HepG2 (cell line): ENCODE results near the gene ATP8B1. TPM values are rescaled to one million over a fixed set of nuclear protein-coding genes. Genes with fewer than 3 reads are reported as not detected.

Experiments
- ATAC-seq: fragments of 200-7000 bp; cut with Tn5 transposase; 3 replicates; pipeline ENCODE4 v1.9.1; 2020; ENCODE audit warnings: mild to moderate bottlenecking, moderate library complexity
- BruUV-seq: library from RNA; stranded (reverse); fragments of 400-500 nt; replicated peaks from 2 replicates; lab custom pipeline; 2021; lab: Mats Ljungman, UMichigan
- CTCF ChIA-PET: fragments of 300-600 bp; formaldehyde crosslinking; extraction: SDS; loops from one replicate; lab custom pipeline; 2021; ENCODE audit warnings: low total read pairs, inconsistent platforms, low intra/inter-chr PET ratio; lab: Yijun Ruan, JAX
- POLR2A ChIA-PET: fragments of 350-600 bp; sonication (Branson Sonifier 250); formaldehyde crosslinking; loops from one replicate; lab custom pipeline; 2020; ENCODE audit warnings: antibody characterized with exemption, inconsistent platforms; lab: Yijun Ruan, JAX
- DNase-seq: peaks from one replicate; pipeline ENCODE4 v3.0.0-alpha.2; 2015; ENCODE audit warnings: low spot score
- FAIRE-seq: peaks from 3 replicates; lab custom pipeline; 2011; peaks lifted over from hg19 to GRCh38; lab: Jason Lieb, UNC
- H2AFZ ChIP-seq: one replicate; pipeline ENCODE4 v1.6.1; 2011; ENCODE audit warnings: low read length, inconsistent platforms
- H3K27ac ChIP-seq: fragments of 300-600 bp; 3 replicates; pipeline ENCODE4 v1.8.0; 2011; ENCODE audit warnings: mixed run types, mild to moderate bottlenecking, mixed read lengths, low read length, inconsistent platforms; ENCODE audit not compliant: insufficient read depth; ENCODE audit errors: extremely low read length
- H3K27me3 ChIP-seq, 2 experiments: fragments of 200-600 bp in 1 of 2; 2 replicates in 1 of 2; 3 replicates in 1 of 2; pipeline versions ENCODE4 v1.6.0 to v1.8.0; 2011; ENCODE audit warnings: low read length in 2 of 2, mild to moderate bottlenecking in 2 of 2, moderate library complexity in 2 of 2, inconsistent platforms in 1 of 2; ENCODE audit not compliant: insufficient read depth in 2 of 2, control insufficient read depth in 1 of 2
- H3K36me3 ChIP-seq, 2 experiments: fragments of 200-600 bp in 1 of 2; replicated peaks in 1 of 2; 2 replicates in 1 of 2; 3 replicates in 1 of 2; pipeline versions ENCODE4 v1.5.1 to v1.8.0; 2011; ENCODE audit warnings: low read length in 2 of 2, inconsistent platforms in 1 of 2; ENCODE audit not compliant: insufficient read depth in 2 of 2, control insufficient read depth in 1 of 2
- H3K4me1 ChIP-seq: 2 replicates; pipeline ENCODE4 v1.5.1; 2012; ENCODE audit warnings: low read length, inconsistent platforms; ENCODE audit not compliant: insufficient read depth
- H3K4me2 ChIP-seq: 2 replicates; pipeline ENCODE4 v1.6.0; 2011; ENCODE audit warnings: low read depth, low read length, inconsistent platforms
- H3K4me3 ChIP-seq, 3 experiments: fragments of 200-600 bp in 1 of 3; sonication (generic), shearing (Covaris generic) in 1 of 3; replicated peaks in 1 of 3; 2 replicates each; pipeline ENCODE4 v1.5.1; 2011 to 2016; ENCODE audit warnings: low read length in 3 of 3, inconsistent platforms in 2 of 3, low read depth in 2 of 3, mild to moderate bottlenecking in 2 of 3, control low read depth in 1 of 3, mixed read lengths in 1 of 3; ENCODE audit not compliant: insufficient read depth in 1 of 3
- H3K79me2 ChIP-seq: one replicate; pipeline ENCODE4 v1.6.1; 2011; ENCODE audit warnings: low read length, inconsistent platforms; ENCODE audit not compliant: insufficient read depth
- H3K9ac ChIP-seq: 2 replicates; pipeline ENCODE4 v1.6.0; 2011; ENCODE audit warnings: mild to moderate bottlenecking, low read depth, low read length, inconsistent platforms; ENCODE audit not compliant: insufficient read depth
- H3K9me3 ChIP-seq: 2 replicates; pipeline ENCODE4 v1.5.1; 2012; ENCODE audit warnings: mild to moderate bottlenecking, low read length
- H4K20me1 ChIP-seq: 2 replicates; pipeline ENCODE4 v1.6.0; 2011; ENCODE audit warnings: inconsistent platforms, mild to moderate bottlenecking, low read length, moderate library complexity; ENCODE audit not compliant: insufficient read depth
- ELF1 ChIP-seq: sonication (generic); formaldehyde crosslinking; IDR thresholded peaks from 2 replicates; pipeline ENCODE4 v1.4.0; 2020; ENCODE audit warnings: missing genetic modification reagents
- ESRRA ChIP-seq: sonication (generic); formaldehyde crosslinking; IDR thresholded peaks from 2 replicates; pipeline ENCODE4 v1.5.1; 2020; ENCODE audit warnings: mild to moderate bottlenecking, low read depth, missing genetic modification reagents
- HHEX ChIP-seq: IDR thresholded peaks from 2 replicates; pipeline ENCODE4 v1.6.1; 2016; ENCODE audit warnings: control low read depth
- MAFF ChIP-seq: IDR thresholded peaks from 2 replicates; pipeline ENCODE4 v1.6.1; 2011; ENCODE audit warnings: low read depth, low read length, improper control_type of control experiment
- MBD4 ChIP-seq: IDR thresholded peaks from 2 replicates; pipeline ENCODE4 v1.6.1; 2012; ENCODE audit warnings: low read length, inconsistent platforms, borderline replicate concordance
- SRSF9 ChIP-seq: fragments of 200-400 bp; formaldehyde crosslinking; IDR thresholded peaks from 2 replicates; pipeline ENCODE4 v1.6.1; 2018; ENCODE audit warnings: borderline replicate concordance, mild to moderate bottlenecking, low read depth, low read length; ENCODE audit not compliant: insufficient read depth, poor library complexity, severe bottlenecking
- ZNF816 ChIP-seq: sonication (generic); formaldehyde crosslinking; IDR thresholded peaks from 2 replicates; pipeline ENCODE4 v1.8.0; 2022; ENCODE audit warnings: missing genetic modification reagents, mild to moderate bottlenecking, borderline replicate concordance
- WGBS: methylation state at CpG from one replicate; pipeline ENCODE4 v1.1.6; 2017; ENCODE audit warnings: low lambda C conversion rate; 5-methylcytosine and 5-hydroxymethylcytosine counted together
- in situ Hi-C: cut with HindIII; loops from 2 replicates; pipeline ENCODE4 v1.10.0; 2017; ENCODE audit warnings: low pct_unique_long_range_greater_than_20kb; ENCODE audit not compliant: extremely low pct_ligation_motif_present
- intact Hi-C: fragments of 100-400 bp; cut with micrococcal nuclease; formaldehyde crosslinking; loops from one replicate; pipeline ENCODE4 v1.10.0; 2022; ENCODE audit not compliant: unreplicated experiment
- polyA plus RNA-seq, 8 experiments: library from polyadenylated mRNA; depleted of rRNA in 3 of 8; stranded (reverse) in 7 of 8; unstranded in 1 of 8; fragments of >200 nt; fragmentation: Illumina TruSeq in 4 of 8; extraction: Trizol in 4 of 8; gene quantifications; 2 replicates each; pipeline versions ENCODE4 v1.2.1 to v1.2.3, GENCODE V29; 2011 to 2016; ENCODE audit warnings: low read depth in 4 of 8, missing spikeins in 1 of 8, mixed read lengths in 1 of 8; ENCODE audit not compliant: insufficient read depth in 1 of 8
- total RNA-seq, 5 experiments: library from RNA; depleted of rRNA; stranded (reverse); fragments of >200 nt; fragmentation: Illumina TruSeq; extraction: Trizol; gene quantifications; 2 replicates each; pipeline ENCODE4 v1.2.3, GENCODE V29; 2016; ENCODE audit warnings: low read depth in 1 of 5
- TF ChIP-seq, protein P1 (sequence below): sonication (generic); formaldehyde crosslinking; IDR thresholded peaks from 2 replicates; pipeline ENCODE4 v1.5.0; 2020; ENCODE audit warnings: missing genetic modification reagents
- TF ChIP-seq, protein P2 (sequence below): sonication (generic); formaldehyde crosslinking; IDR thresholded peaks from 2 replicates; pipeline ENCODE4 v1.4.0; 2020; ENCODE audit warnings: missing genetic modification reagents, borderline replicate concordance

ATP8B1 gene
- total and polyA plus RNA-seq, 2 of the 13 experiments (the other 11 are each of a cell fraction or from before 2014, with no cell fraction given), result 2.8 to 4.0 TPM

DNA sequence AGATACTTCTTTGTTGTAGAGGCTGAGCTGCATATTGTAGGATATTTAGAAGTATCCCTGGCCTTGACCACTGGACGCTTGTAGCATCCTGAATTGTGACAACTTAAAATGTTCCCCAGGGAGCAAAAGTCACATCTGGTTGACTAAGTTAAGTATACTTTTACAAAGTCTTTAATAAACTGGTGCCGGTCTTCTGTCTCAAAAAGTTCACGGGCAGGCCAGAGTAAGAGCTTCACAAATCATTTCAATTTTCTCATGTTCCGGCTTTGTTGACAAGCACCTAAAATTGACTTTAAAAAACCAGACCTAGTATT is 18.4 kb downstream of the ATP8B1 start:
- TF ChIP-seq, protein P1, sequence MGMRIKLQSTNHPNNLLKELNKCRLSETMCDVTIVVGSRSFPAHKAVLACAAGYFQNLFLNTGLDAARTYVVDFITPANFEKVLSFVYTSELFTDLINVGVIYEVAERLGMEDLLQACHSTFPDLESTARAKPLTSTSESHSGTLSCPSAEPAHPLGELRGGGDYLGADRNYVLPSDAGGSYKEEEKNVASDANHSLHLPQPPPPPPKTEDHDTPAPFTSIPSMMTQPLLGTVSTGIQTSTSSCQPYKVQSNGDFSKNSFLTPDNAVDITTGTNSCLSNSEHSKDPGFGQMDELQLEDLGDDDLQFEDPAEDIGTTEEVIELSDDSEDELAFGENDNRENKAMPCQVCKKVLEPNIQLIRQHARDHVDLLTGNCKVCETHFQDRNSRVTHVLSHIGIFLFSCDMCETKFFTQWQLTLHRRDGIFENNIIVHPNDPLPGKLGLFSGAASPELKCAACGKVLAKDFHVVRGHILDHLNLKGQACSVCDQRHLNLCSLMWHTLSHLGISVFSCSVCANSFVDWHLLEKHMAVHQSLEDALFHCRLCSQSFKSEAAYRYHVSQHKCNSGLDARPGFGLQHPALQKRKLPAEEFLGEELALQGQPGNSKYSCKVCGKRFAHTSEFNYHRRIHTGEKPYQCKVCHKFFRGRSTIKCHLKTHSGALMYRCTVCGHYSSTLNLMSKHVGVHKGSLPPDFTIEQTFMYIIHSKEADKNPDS (CRISPR knock-in tag), result no peak
- TF ChIP-seq, protein P2, sequence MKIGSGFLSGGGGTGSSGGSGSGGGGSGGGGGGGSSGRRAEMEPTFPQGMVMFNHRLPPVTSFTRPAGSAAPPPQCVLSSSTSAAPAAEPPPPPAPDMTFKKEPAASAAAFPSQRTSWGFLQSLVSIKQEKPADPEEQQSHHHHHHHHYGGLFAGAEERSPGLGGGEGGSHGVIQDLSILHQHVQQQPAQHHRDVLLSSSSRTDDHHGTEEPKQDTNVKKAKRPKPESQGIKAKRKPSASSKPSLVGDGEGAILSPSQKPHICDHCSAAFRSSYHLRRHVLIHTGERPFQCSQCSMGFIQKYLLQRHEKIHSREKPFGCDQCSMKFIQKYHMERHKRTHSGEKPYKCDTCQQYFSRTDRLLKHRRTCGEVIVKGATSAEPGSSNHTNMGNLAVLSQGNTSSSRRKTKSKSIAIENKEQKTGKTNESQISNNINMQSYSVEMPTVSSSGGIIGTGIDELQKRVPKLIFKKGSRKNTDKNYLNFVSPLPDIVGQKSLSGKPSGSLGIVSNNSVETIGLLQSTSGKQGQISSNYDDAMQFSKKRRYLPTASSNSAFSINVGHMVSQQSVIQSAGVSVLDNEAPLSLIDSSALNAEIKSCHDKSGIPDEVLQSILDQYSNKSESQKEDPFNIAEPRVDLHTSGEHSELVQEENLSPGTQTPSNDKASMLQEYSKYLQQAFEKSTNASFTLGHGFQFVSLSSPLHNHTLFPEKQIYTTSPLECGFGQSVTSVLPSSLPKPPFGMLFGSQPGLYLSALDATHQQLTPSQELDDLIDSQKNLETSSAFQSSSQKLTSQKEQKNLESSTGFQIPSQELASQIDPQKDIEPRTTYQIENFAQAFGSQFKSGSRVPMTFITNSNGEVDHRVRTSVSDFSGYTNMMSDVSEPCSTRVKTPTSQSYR (CRISPR knock-in tag), result no peak
- no peak for TF ChIP-seq ELF1 (CRISPR knock-in tag)
- TF ChIP-seq MAFF, result no peak
- no peak for TF ChIP-seq ZNF816 (CRISPR knock-in tag)
- no peak for TF ChIP-seq HHEX
- no peak for TF ChIP-seq MBD4
- no peak for TF ChIP-seq SRSF9
- no peak for TF ChIP-seq ESRRA
- TF ChIP-seq, all 625 proteins: peak for 0
- Histone ChIP-seq H4K20me1 (no peaks in the 10 kb centered on the region), H3K4me2 (peak overlapping the region; percentile 32), H3K9ac (no peak overlapping the region), H3K36me3 (no peaks in the 10 kb centered on the region), H3K27ac (peak overlapping the region; percentile 39), H3K79me2 (peaks cover 2% of the 10 kb centered on the region), H3K27me3 (no peaks in the 10 kb centered on the region), H3K4me3 (no peak overlapping the region; a peak in 1 of 6 replicates), H2AFZ (no peak overlapping the region), H3K4me1 (peaks cover 53% of the 10 kb centered on the region), H3K9me3 (no peaks in the 10 kb centered on the region)
- FAIRE-seq (no peak), ATAC-seq (no peak), DNase-seq (no peak)
- 33% methylated on average over 4 of the region's 4 CpGs for WGBS
- POLR2A ChIA-PET, result interaction anchor here (1.0 to 1.2 kb wide), 3 partner anchors 12 to 65 kb away, joined by 3 read pairs; no protein-coding TSS in a partner anchor
- intact Hi-C loops (no loop called here), in situ Hi-C loops (no loop called here)
- CTCF ChIA-PET, result no interaction called here
- BruUV-seq, result no TSS peak
